K562 (cell line): ENCODE data around the gene FTSJ1. TPM values are rescaled to one million over a fixed set of nuclear protein-coding genes. Genes with fewer than 3 reads are reported as not detected.

Experiments used
- ATAC-seq: fragments of 200-7000 bp; cut with Tn5 transposase; 3 replicates; pipeline ENCODE4 v1.9.1; 2020; ENCODE audit warnings: moderate library complexity
- BruUV-seq: library from RNA; stranded (reverse); fragments of 400-500 nt; replicated peaks from 2 replicates; lab custom pipeline; 2021; lab: Mats Ljungman, UMichigan
- CTCF ChIA-PET: fragments of 300-600 bp; formaldehyde crosslinking; extraction: SDS; loops from one replicate; lab custom pipeline; 2021; ENCODE audit warnings: low intra/inter-chr PET ratio; lab: Yijun Ruan, JAX
- POLR2A ChIA-PET: fragments of 300-600, 350-650 bp; sonication (Branson Sonifier 250); formaldehyde crosslinking; extraction: SDS; loops from one replicate; lab custom pipeline; 2021; ENCODE audit warnings: antibody characterized with exemption, inconsistent platforms; lab: Yijun Ruan, JAX
- DNase-seq, 4 experiments: peaks; one replicate each; pipeline versions ENCODE4 v3.0.0 to v3.0.0-alpha.2; 2011 to 2018; ENCODE audit warnings: low spot score in 3 of 4, mixed read lengths in 3 of 4; ENCODE audit errors: extremely low read depth in 1 of 4
- FAIRE-seq: peaks from 2 replicates; lab custom pipeline; 2011; peaks lifted over from hg19 to GRCh38; lab: Jason Lieb, UNC
- H2AFZ ChIP-seq: 2 replicates; pipeline ENCODE4 v1.6.0; 2011; ENCODE audit warnings: low read depth, low read length, control low read depth, inconsistent platforms
- H3K27ac ChIP-seq: fragments of 200-600 bp; 3 replicates; pipeline ENCODE4 v1.8.0; 2011; ENCODE audit warnings: low read depth, mild to moderate bottlenecking, control low read depth, inconsistent platforms, low read length, moderate library complexity, mixed read lengths; ENCODE audit errors: extremely low read depth
- H3K27me3 ChIP-seq, 2 experiments: fragments of 300-600 bp in 1 of 2; 2 replicates in 1 of 2; 3 replicates in 1 of 2; pipeline versions ENCODE4 v1.6.0 to v1.8.0; 2011; ENCODE audit warnings: inconsistent platforms in 2 of 2, low read length in 2 of 2, mild to moderate bottlenecking in 1 of 2, mixed read lengths in 1 of 2, moderate library complexity in 1 of 2; ENCODE audit not compliant: control insufficient read depth in 2 of 2, insufficient read depth in 2 of 2
- H3K36me3 ChIP-seq: fragments of 300-600 bp; 3 replicates; pipeline ENCODE4 v1.8.0; 2011; ENCODE audit warnings: mild to moderate bottlenecking, low read length, inconsistent platforms; ENCODE audit not compliant: control insufficient read depth, insufficient read depth
- H3K4me1 ChIP-seq, 2 experiments: fragments of 200-600 bp in 1 of 2; replicated peaks in 1 of 2; 2 replicates in 1 of 2; 3 replicates in 1 of 2; pipeline versions ENCODE4 v1.5.1 to v1.8.0; 2011; ENCODE audit warnings: inconsistent platforms in 2 of 2, low read length in 2 of 2, mild to moderate bottlenecking in 1 of 2, mixed read lengths in 1 of 2, moderate library complexity in 1 of 2; ENCODE audit not compliant: control insufficient read depth in 2 of 2, insufficient read depth in 2 of 2
- H3K4me2 ChIP-seq: 2 replicates; pipeline ENCODE4 v1.6.1; 2011; ENCODE audit warnings: low read length, control low read depth, inconsistent platforms, mixed read lengths; ENCODE audit not compliant: insufficient read depth
- H3K4me3 ChIP-seq: fragments of 200-600 bp; sonication (generic), shearing (Covaris generic); 2 replicates; pipeline ENCODE4 v1.5.1; 2016; ENCODE audit warnings: control low read depth, inconsistent platforms
- H3K79me2 ChIP-seq: fragments of 200-600 bp; 3 replicates; pipeline ENCODE4 v1.8.0; 2011; ENCODE audit warnings: low read length, inconsistent platforms; ENCODE audit not compliant: control insufficient read depth, insufficient read depth
- H3K9ac ChIP-seq, 2 experiments: 2 replicates each; pipeline versions ENCODE4 v1.6.0 to v1.6.1; 2011; ENCODE audit warnings: low read depth in 2 of 2, low read length in 2 of 2, control low read depth in 1 of 2, inconsistent platforms in 1 of 2, mild to moderate bottlenecking in 1 of 2, mixed read lengths in 1 of 2; ENCODE audit not compliant: insufficient read depth in 1 of 2
- H3K9me1 ChIP-seq: one replicate; pipeline ENCODE4 v1.6.0; 2011; ENCODE audit warnings: inconsistent platforms, mild to moderate bottlenecking, low read length, moderate library complexity; ENCODE audit not compliant: control insufficient read depth, insufficient read depth
- H3K9me3 ChIP-seq: replicated peaks from 2 replicates; pipeline ENCODE4 v1.5.1; 2011; ENCODE audit warnings: low read depth, low read length, inconsistent platforms; ENCODE audit not compliant: control insufficient read depth, insufficient read depth
- H4K20me1 ChIP-seq: replicated peaks from 2 replicates; pipeline ENCODE4 v1.6.1; 2011; ENCODE audit warnings: low read length, inconsistent platforms, mixed read lengths; ENCODE audit not compliant: control insufficient read depth, insufficient read depth
- KDM1A ChIP-seq, 2 experiments: fragments of 450-650 bp; IDR thresholded peaks; 2 replicates each; pipeline ENCODE4 v1.6.1; 2016; ENCODE audit warnings: mild to moderate bottlenecking in 2 of 2
- MAX ChIP-seq: sonication (generic); formaldehyde crosslinking; IDR thresholded peaks from 2 replicates; pipeline ENCODE4 v1.9.0; 2022; ENCODE audit warnings: mild to moderate bottlenecking, missing genetic modification reagents
- NFRKB ChIP-seq: fragments of 450-650 bp; IDR thresholded peaks from 2 replicates; pipeline ENCODE4 v1.6.1; 2016; ENCODE audit warnings: low read depth
- PRMT5 ChIP-seq: sonication (generic); formaldehyde crosslinking; IDR thresholded peaks from 2 replicates; pipeline ENCODE4 v1.5.0; 2020; ENCODE audit warnings: missing genetic modification reagents
- RHOXF2B ChIP-seq: fragments of 250-450 bp; sonication (Bioruptor Pico); conservative IDR thresholded peaks from 2 replicates; pipeline ENCODE4 v1.5.1; 2021
- SRSF3 ChIP-seq: fragments of 200-400 bp; formaldehyde crosslinking; IDR thresholded peaks from 2 replicates; pipeline ENCODE4 v1.6.1; 2016; ENCODE audit warnings: mild to moderate bottlenecking, low read length, moderate library complexity; ENCODE audit not compliant: insufficient read depth
- TAL1 ChIP-seq: fragments of 450-650 bp; IDR thresholded peaks from 2 replicates; pipeline ENCODE4 v1.6.1; 2016; ENCODE audit warnings: mild to moderate bottlenecking
- XRCC4 ChIP-seq: IDR thresholded peaks from one replicate; pipeline ENCODE4 v1.6.1; 2011; ENCODE audit not compliant: insufficient read depth, insufficient read length; ENCODE audit errors: extremely low read depth
- ZNF408 ChIP-seq: fragments of 250-450 bp; sonication (Bioruptor Pico); IDR thresholded peaks from 2 replicates; pipeline ENCODE4 v1.4.0; 2020; ENCODE audit warnings: low read depth, mild to moderate bottlenecking, moderate library complexity
- WGBS: fragments of 100-300 bp; shearing (Covaris generic); methylation state at CpG from one replicate; pipeline ENCODE4 v1.1.6; 2016; ENCODE audit warnings: low coverage, mixed read lengths; ENCODE audit not compliant: insufficient coverage; ENCODE audit errors: missing lambda C conversion rate; 5-methylcytosine and 5-hydroxymethylcytosine counted together
- in situ Hi-C: fragments of 300-500 bp; cut with MboI; formaldehyde crosslinking; loops from 4 replicates; pipeline ENCODE4 v1.15.0; 2018; ENCODE audit warnings: inconsistent platforms, mixed read lengths
- intact Hi-C: fragments of 100-400 bp; cut with micrococcal nuclease; formaldehyde crosslinking; loops from 2 replicates; pipeline ENCODE4 v1.14.2; 2022
- polyA plus RNA-seq, 8 experiments: library from polyadenylated mRNA; depleted of rRNA in 4 of 8; stranded (reverse) in 5 of 8; unstranded in 3 of 8; fragments of >200 nt; fragmentation: Nextera tagmentation in 2 of 8; fragmentation: Illumina TruSeq in 1 of 8; extraction: Ambion mirVana in 2 of 8; extraction: Trizol in 1 of 8; gene quantifications; 2 replicates each; pipeline versions ENCODE4 v1.2.1 to v1.2.3, GENCODE V29; 2011 to 2014; ENCODE audit warnings: inconsistent platforms in 1 of 8, missing spikeins in 1 of 8
- total RNA-seq, 7 experiments: library from RNA; depleted of rRNA in 6 of 7; stranded (reverse); fragments of >200 nt in 6 of 7; fragmentation: Illumina TruSeq in 2 of 7; extraction: Trizol in 2 of 7; gene quantifications; 2 replicates each; pipeline versions ENCODE4 v1.2.1 to v1.2.3, GENCODE V29; 2011 to 2021; ENCODE audit warnings: low replicate concordance in 1 of 7
- TF ChIP-seq, protein P1 (sequence below): sonication (generic); formaldehyde crosslinking; IDR thresholded peaks from 2 replicates; pipeline ENCODE4 v1.8.0; 2022; ENCODE audit warnings: missing genetic modification reagents, mild to moderate bottlenecking, borderline replicate concordance
- TF ChIP-seq, protein P2 (sequence below), 2 experiments: fragments of 450-650 bp in 1 of 2; IDR thresholded peaks; 2 replicates each; pipeline ENCODE4 v1.6.1; 2011 to 2017; ENCODE audit warnings: low read depth in 2 of 2, antibody characterized with exemption in 1 of 2, borderline replicate concordance in 1 of 2, low read length in 1 of 2, mild to moderate bottlenecking in 1 of 2, mixed read lengths in 1 of 2; ENCODE audit not compliant: control insufficient read depth in 1 of 2

FTSJ1 gene
- total and polyA plus RNA-seq, 9 of the 15 experiments (the other 6 are each of a cell fraction or from before 2014, with no cell fraction given): 12.2 to 95.6 (median 71.6) TPM

DNA sequence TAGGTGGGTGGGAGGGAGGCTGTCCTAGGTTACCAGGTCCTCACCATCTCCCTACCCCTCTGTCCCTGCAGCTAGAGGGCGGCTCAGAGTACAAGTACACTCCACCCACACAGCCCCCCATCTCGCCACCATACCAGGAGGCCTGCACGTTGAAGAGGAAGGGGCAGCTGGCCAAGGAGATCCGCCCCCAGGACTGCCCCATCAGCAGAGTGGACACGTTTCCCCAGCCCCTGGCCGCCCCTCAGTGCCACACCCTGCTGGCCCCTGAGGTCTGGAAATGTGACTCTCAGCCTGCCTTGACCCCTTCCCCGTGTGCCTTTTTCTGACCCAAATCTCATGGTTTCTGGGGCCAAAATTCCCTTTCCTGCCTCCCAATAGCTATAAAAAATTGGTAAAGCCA is 6.5 kb downstream of the FTSJ1 start:
- Histone ChIP-seq H3K9me1 (peaks cover 7% of the 10 kb centered on the region), H4K20me1 (no peaks in the 10 kb centered on the region), H3K27ac (no peak overlapping the region), H3K4me3 (no peak overlapping the region), H3K4me2 (no peak overlapping the region), H3K27me3 (no peaks in the 10 kb centered on the region), H3K36me3 (peaks cover 82% of the 10 kb centered on the region; the same call in 2 of the 3 replicates), H3K9me3 (no peaks in the 10 kb centered on the region), H3K9ac (no peak overlapping the region), H2AFZ (no peak overlapping the region), H3K79me2 (peaks cover 19% of the 10 kb centered on the region), H3K4me1 (peaks cover 0 to 6% of the 10 kb centered on the region in 2 experiments; a peak in 3 of 5 replicates)
- DNase-seq (no peak), FAIRE-seq (no peak), ATAC-seq (no peak)
- BruUV-seq: no TSS peak
- ChIA-PET POLR2A (interaction anchor here (0.5 to 0.8 kb wide), 2 partner anchors 22 to 57 kb away, joined by 3 read pairs; partner anchors contain the start of gene TBC1D25), CTCF (no interaction called here)
- WGBS: no CpG with 5 or more reads among the region's 7 CpGs
- intact Hi-C loops (no loop called here), in situ Hi-C loops (loop anchor here (25.0 kb wide), 1 partner anchor 620 kb away; no protein-coding TSS in a partner anchor)
- TF ChIP-seq, protein P1, sequence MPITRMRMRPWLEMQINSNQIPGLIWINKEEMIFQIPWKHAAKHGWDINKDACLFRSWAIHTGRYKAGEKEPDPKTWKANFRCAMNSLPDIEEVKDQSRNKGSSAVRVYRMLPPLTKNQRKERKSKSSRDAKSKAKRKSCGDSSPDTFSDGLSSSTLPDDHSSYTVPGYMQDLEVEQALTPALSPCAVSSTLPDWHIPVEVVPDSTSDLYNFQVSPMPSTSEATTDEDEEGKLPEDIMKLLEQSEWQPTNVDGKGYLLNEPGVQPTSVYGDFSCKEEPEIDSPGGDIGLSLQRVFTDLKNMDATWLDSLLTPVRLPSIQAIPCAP (CRISPR knock-in tag): no peak
- no peak for TF ChIP-seq PRMT5 (CRISPR knock-in tag)
- no peak for TF ChIP-seq NFRKB

DNA sequence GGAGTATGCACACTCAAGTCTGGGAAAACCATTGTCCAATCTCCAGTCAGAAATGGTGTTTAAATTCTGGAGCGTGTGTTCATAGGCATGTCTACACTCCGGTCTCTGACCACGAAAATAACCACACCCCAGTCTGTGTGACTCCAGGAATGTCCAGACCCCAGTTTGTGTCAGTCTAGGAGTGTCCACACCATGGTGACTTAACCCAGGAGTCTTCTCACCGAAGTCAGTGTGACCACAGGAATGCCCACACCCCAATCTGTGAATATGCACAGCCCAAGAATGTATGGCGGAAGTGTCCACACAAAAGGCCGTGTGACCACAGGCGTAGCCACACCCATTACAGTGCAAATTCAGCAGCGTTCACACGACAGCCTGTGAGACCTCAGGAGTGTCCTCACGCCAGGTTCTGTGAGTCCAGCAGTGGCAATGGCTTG is 11.4 kb downstream of the FTSJ1 start:
- Histone ChIP-seq H3K27me3 (no peaks in the 10 kb centered on the region), H3K9me1 (peaks cover 4% of the 10 kb centered on the region), H3K4me1 (peaks cover 0 to 19% of the 10 kb centered on the region in 2 experiments; a peak in 3 of 5 replicates), H3K36me3 (peaks cover 37% of the 10 kb centered on the region; the same call in 2 of the 3 replicates), H3K9me3 (no peaks in the 10 kb centered on the region), H3K9ac (peak overlapping the region in 1 of 2 experiments; percentile 37; a peak in 2 of 4 replicates), H3K27ac (peak overlapping the region; percentile 69), H3K4me3 (no peak overlapping the region), H3K4me2 (peak overlapping the region; percentile 68), H3K79me2 (no peaks in the 10 kb centered on the region), H4K20me1 (no peaks in the 10 kb centered on the region), H2AFZ (peak overlapping the region; percentile 68)
- 7% methylated on average over 10 of the region's 10 CpGs for WGBS
- intact Hi-C loops (no loop called here), in situ Hi-C loops (loop anchor here (25.0 kb wide), 1 partner anchor 625 kb away; no protein-coding TSS in a partner anchor)
- peak; percentile 97 for FAIRE-seq
- CTCF ChIA-PET: no interaction called here
- peak; percentile 91 for ATAC-seq
- peak; percentile 48 to 74 (median 54) for DNase-seq
- POLR2A ChIA-PET: interaction anchor here (0.7 to 1.0 kb wide), 2 partner anchors 12 to 13 kb away, joined by 3 to 4 read pairs; no protein-coding TSS in a partner anchor
- no TSS peak for BruUV-seq
- TF ChIP-seq ZNF408 (CRISPR knock-in tag) (no peak), MAX (no peak), SRSF3 (no peak), RHOXF2B (no peak), KDM1A (IDR thresholded peaks at IDR 0.05) (peak; percentile 38 to 76; a peak in 3 of 4 replicates), XRCC4 (no peak), TAL1 (0 out of 2 replicates have a peak, but pooled peaks have one; percentile 19)
- TF ChIP-seq, protein P2, sequence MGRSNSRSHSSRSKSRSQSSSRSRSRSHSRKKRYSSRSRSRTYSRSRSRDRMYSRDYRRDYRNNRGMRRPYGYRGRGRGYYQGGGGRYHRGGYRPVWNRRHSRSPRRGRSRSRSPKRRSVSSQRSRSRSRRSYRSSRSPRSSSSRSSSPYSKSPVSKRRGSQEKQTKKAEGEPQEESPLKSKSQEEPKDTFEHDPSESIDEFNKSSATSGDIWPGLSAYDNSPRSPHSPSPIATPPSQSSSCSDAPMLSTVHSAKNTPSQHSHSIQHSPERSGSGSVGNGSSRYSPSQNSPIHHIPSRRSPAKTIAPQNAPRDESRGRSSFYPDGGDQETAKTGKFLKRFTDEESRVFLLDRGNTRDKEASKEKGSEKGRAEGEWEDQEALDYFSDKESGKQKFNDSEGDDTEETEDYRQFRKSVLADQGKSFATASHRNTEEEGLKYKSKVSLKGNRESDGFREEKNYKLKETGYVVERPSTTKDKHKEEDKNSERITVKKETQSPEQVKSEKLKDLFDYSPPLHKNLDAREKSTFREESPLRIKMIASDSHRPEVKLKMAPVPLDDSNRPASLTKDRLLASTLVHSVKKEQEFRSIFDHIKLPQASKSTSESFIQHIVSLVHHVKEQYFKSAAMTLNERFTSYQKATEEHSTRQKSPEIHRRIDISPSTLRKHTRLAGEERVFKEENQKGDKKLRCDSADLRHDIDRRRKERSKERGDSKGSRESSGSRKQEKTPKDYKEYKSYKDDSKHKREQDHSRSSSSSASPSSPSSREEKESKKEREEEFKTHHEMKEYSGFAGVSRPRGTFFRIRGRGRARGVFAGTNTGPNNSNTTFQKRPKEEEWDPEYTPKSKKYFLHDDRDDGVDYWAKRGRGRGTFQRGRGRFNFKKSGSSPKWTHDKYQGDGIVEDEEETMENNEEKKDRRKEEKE (IDR thresholded peaks at IDR 0.05; ENCODE audit: borderline replicate concordance in 1 of 2, control insufficient read depth in 1 of 2, low read depth in 2 of 2, low read length in 1 of 2): no peak
